Sigmoid colon (tissue), 4 donors: ENCODE data around the gene PNMA6E.

ENCODE experiments used
- CTCF ChIP-seq, 4 experiments: fragments of 450-650 bp in 3 of 4; fragments of 200-600 bp in 1 of 4; IDR thresholded peaks; one replicate each; pipeline ENCODE4 v1.5.1; 2016 to 2019; ENCODE audit warnings: antibody characterized with exemption in 4 of 4, mild to moderate bottlenecking in 3 of 4, moderate library complexity in 2 of 4
- POLR2AphosphoS5 ChIP-seq, 4 donors: sonication (generic); formaldehyde crosslinking; IDR thresholded peaks; one replicate each; pipeline ENCODE4 v1.6.1; 2017; ENCODE audit warnings: antibody characterized with exemption in 4 of 4

GRCh38 chrX:153441296-153441695, 40.1 kb upstream of the PNMA6E start:
- no peak for TF ChIP-seq CTCF (IDR thresholded peaks at IDR 0.05)
- no peak for TF ChIP-seq POLR2AphosphoS5 (IDR thresholded peaks at IDR 0.05)
